GM18517 (cell line): ENCODE results near the gene SRGAP1.
A peak's percentile ranks its signal among the peaks of the same experiment; 100 is the strongest.

Source experiments
- ATAC-seq: cut with Tn5 transposase; IDR thresholded peaks from one replicate; pipeline ENCODE4 v1.9.1; 2021; ENCODE audit warnings: mild to moderate bottlenecking, moderate library complexity; ENCODE audit not compliant: unreplicated experiment

Gene SRGAP1

DNA sequence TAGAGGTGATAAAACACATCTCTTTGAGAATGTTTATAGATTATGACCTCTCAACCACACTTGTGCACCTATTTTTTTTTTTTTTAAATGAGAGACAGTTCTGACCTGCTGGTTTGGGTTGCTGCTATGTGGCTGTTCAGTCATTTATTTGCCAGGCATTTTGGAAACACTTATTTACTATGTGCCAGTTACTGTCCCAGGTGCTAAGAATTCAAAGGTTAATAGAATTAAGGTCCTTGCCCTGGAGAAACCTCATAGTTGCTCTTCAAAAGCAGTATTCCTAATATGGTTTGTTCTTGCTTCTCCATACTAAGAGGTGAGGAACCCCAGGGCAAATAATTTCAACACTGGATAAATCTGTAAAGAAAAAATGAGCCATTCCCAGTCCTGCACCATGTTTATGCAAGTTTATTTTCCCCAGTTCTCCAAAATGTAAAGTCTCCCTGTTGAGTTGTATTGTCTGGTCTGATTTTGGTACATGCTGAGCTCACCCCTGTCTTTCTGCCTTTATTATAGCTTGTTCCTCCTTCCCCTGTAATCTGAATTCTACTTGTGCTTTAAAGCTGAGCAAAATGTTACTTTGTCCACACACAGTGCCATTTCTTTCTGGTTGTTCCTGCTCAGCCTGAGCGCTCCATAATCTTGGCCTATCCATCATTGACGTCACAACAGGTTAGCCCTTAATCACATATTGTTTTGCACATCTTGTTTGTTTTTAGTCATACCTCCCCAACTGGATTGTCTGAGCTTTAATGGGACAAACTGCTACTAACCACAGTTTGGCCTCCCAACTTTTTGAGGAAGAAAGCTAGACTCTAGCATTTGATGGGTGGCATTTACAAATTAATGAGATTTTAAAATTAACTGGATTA, 56.7 kb downstream of the SRGAP1 start:
- no peak for ATAC-seq

- no peak for ATAC-seq
These were observed 60.2 kb downstream of the SRGAP1 start for GRCh38 chr12:63904653-63905052.

DNA sequence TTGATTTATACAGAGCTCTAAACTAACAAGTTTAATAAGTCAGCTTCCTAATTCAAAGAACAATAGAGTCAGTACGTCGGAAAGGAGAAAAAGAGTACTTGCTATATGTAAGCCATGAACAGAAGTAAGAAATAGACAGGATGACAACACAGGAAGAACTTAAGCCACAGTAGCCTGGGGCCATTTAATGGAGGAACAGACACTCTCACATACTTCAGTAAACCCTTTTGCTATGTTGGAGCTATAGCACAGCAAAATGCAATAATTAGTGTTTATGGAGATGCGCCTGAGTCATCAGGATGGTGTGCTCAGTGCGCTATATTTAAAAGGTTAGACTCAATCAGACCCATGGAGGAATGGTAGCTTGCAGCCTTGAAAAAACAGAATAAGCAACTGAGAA, 61.0 kb downstream of the SRGAP1 start:
- ATAC-seq, result no peak

DNA sequence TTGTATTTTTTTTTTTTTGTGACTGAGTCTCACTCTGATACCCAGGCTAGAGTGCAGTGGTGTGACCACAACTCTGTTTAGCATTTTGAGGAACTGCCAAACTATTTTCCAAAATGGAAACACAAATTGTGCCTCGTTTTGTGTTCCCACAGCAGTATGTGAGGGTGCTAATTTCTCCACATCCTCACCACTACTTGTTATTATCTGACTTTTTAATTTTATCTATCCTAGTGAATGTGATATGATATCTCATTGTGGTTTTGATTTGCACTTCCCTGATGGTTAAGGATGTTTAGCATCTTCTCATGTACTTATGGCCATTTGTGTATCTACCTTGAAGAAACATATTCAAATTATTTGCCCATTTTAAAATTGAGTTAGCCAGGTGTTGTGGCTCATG, 62.4 kb downstream of the SRGAP1 start:
- no peak for ATAC-seq

- no peak for ATAC-seq
These were observed 63.1 kb downstream of the SRGAP1 start for GRCh38 chr12:63907561-63907960.

GRCh38 chr12:63909746-63910145, 65.2 kb downstream of the SRGAP1 start:
- no peak for ATAC-seq

- ATAC-seq, result no peak
These were observed 66.8 kb downstream of the SRGAP1 start for GRCh38 chr12:63911341-63911740.

- ATAC-seq, result no peak
These were observed 68.2 kb downstream of the SRGAP1 start for GRCh38 chr12:63912651-63913050.

DNA sequence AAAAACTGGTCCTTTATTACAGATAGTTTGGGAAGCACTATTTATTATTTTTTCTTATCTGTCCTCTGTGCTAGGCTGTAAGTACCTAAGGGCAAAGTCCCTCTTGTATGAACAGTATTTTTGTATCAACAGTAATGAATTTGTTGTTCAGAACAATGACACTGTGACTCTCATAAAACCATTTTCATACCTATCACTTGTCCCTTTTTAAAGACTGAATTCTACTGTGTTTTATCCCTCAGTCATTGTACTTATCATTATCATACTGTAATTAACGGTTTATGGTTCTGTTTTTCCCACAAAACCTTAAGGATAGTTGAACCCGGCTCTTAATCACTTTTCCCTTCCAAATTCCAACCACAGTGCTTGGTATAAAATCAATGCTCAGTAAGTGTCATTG, 69.4 kb downstream of the SRGAP1 start:
- no peak for ATAC-seq

- no peak for ATAC-seq
These were observed 70.8 kb downstream of the SRGAP1 start for GRCh38 chr12:63915105-63915800.

DNA sequence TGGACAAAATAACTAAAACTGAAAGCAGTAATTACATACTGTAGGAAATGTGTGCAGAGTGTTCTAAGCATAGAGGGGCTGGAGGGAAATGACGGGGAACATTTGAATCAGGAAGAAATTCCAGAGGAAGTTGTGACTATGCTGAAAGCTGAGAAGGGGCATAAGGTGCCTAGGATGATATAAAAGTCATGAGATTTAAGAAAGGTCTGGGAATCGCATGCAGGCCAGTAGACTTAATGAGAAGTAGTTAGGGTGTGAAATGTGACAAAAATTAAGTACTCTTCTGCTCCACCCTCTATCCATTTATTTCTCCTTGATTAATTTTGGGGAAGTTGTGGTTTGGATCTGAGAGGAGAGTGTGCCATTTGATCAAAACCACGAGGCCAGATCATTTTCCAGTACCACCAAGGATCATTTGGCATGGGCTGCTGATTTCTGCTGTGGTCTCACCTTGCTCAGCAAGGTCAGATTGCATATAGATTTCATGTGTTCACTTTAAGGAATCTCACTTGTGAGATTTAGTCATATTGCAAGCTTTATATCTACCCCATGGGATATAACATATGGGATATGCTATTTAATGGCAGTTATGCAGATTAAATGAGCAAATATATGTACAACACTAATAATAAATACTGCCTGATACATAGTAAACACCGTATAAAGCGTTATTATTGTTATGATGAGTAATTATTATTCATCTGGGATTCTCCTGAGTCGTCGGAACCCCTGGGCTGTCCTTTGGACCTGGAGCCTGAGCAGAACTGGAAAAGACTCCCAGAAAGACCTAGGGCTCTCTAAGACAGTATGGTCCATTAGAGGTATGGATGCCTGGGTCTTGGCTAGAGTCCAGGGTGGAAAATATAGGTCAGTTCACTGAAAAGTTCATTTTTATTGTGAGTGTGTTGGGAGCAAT, 72.3 kb downstream of the SRGAP1 start:
- no peak for ATAC-seq

DNA sequence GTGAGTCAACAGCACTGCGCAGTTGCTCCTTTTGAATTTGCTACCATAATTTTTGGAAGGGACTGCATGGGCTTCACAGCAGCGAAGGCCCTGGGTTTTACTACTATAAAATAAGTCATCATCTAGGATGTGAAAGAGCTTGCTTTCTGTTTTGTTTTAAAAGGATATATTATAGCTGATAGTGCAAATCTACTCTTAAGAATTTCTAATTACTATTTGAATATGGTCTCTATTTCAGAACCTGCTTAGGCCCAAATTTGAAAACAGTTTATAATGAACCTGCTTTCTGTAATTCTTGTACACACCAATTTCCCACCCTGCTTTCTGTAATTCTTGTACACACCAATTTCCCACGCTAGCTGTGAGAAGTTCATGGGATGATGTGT, 73.0 kb downstream of the SRGAP1 start:
- no peak for ATAC-seq

DNA sequence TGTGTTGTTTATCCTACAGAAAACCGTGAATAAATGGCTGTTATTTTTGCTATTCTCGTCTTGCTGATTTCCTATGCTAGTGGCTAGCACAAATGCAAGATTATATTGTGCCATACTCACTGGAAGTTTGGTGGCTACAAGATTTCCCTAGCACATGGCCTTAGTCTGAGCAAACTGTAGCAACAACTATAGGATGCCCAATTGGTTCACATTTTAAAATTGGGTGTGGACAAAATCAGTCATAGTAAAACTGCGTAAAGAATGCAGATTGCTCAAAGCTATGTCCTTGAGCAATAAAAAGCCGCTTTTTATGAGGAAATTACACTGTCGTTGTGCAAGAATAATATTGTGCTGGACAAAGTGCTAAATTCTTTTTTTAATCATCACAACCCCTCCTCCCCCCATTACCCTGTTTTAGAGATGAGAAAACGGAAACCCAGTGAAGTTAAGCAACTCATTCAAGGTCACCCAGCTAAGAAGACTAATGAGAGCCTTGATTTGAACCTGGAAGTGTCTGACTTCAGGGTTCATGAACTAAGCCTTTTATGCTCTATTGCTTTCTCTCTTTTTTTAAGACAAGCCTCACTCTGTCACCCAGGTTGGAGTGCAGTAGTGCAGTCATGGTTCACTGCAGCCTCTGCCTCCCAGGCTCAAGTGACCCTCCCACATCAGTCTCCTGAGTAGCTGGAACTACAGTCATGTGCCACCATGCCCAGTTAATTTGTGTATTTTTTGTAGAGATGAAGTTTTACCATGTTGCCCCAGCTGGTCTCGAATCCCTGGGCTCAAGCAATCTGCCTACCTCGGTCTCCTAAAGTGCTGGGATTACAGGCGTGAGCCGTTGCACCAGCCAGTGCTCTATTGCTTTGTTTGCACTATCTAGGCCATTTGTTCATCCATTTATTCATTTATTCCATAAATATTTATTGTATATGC, 73.6 kb downstream of the SRGAP1 start:
- ATAC-seq, result peak; percentile 93

- ATAC-seq, result no peak
These were observed 74.3 kb downstream of the SRGAP1 start for GRCh38 chr12:63918800-63919300.

DNA sequence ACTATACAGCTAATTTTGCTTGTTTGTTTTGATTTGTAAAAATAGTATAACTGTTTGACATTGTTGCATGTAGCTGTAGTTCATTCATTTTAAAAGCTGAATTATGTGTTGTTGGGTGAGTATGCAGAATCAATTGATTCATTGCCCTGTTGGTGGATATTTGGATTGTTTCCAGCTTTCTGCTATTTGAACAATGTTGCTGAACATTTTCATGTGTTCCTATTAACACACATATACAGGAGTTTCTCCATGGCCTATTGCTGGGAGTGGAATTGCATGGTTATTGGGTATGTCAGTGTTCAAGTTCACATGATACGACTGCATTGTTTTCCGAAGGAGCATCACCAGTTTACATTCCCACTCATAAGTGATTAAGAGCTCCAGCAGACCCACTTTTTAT, 75.3 kb downstream of the SRGAP1 start:
- no peak for ATAC-seq

GRCh38 chr12:63921157-63921556, 76.7 kb downstream of the SRGAP1 start:
- no peak for ATAC-seq

DNA sequence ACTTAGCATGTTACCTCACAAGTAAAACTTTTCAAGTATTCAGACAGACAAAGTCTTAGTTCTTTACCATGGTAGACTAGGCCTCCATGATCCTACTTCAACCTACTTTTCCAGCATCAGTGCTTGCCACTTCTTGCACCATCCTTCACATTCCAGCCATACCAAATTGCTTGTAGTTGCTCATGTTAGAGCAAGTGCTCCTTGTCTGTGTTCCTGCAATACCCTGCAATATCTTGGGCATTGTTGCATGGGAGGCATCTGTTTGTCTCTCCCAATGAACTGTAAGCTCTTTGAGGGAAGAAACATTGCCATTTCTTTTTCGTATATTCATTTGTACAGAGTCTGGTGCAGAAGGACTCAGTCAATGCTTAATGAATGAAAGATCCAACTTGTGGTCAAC, 78.0 kb downstream of the SRGAP1 start:
- ATAC-seq, result no peak

DNA sequence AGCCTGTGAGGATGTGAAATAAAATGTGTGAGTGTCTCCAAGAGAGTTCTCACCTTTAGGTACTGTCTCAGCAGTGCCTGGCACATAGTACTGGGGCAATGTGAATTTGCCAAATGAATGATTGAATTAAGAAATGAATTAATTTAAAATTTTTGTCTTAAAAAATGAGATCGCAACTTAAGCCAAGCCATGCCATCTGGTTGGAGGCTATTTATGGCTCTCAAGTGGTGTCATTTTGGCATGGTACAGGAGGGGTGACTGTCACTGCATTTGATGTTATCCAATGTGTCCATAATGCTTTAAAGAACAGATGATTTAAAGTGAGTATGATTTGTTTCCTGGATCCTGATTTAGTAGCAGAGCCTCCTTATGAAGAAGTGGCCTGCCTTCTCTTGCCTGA, 80.3 kb downstream of the SRGAP1 start:
- ATAC-seq, result no peak

DNA sequence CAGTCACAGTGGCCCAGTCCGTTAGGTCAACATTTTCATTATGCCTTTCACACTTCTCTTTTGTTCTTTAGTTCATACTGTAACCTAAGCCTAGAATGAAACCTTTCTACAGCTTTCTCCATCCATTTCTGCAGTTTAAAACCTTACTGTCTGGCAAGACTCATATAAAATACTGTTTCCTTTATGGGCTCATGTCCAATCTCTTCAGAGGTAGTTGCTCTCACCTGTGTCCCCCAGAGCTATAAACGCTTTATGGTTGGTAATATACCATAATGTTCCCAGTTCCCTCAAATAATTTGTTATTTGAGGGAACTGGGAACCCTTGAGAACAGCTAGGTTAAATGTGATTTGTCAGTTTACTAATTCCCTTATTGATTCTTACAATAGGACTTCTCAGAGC, 83.0 kb downstream of the SRGAP1 start:
- ATAC-seq, result no peak

- no peak for ATAC-seq
These were observed 83.8 kb downstream of the SRGAP1 start for GRCh38 chr12:63928305-63928704.
